ENCODE measurements around the gene ANK3. TPM values are rescaled to one million over a fixed set of nuclear protein-coding genes. Genes with fewer than 3 reads are reported as not detected.

The ANK3 gene
- polyA plus RNA-seq, 1 donor (not counting 4 experiments of a cell fraction or from before 2014, with no cell fraction given), result 8.3 TPM

DNA sequence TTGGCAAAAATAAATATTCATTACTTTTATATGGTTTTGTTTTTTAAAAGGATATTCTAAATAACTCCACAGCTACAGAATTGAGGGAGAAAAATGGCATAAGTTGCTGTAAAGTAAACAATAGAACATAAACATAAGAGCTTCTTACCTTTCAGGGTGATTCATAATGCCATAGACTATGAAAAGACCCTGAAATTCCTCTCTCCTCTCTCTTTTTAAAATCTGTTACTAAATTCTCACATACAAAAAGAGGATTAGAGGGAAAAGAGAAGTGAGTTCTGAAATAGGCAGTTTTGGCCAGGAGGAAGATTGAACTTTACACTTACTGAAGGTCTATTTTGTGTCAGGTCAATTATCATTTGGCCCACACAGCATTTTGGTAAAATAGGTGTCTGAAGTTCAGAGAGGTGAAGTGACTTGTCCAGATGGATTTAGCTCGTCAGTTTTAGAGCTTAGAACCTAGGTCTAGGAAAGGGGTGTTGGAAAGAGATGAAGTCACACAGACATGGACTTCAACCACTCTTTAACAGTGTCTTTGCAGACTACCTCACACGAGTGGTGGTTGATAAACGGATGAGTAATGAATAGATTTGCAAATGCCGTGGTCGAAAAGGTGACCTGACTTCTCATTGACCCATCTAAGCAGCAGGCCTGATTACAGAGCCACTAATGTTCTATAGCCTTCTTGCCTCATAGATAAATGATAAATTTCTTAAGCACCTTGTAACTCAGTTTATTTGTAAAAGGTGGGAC is 292.7 kb downstream of the ANK3 start:
- Histone ChIP-seq H3K4me2 (ENCODE audit: control insufficient read depth, extremely low read depth, insufficient read depth, low read depth, low read length) (no peak overlapping the region), H3K9me1 (ENCODE audit: control insufficient read depth, extremely low read depth, insufficient read depth, low read length) (no peaks in the 10 kb centered on the region), H3K4me1 (ENCODE audit: control insufficient read depth, extremely low read depth, insufficient read depth, low read length) (no peaks in the 10 kb centered on the region), H3K27me3 (ENCODE audit: control insufficient read depth, extremely low read depth, insufficient read depth, low read length) (no peaks in the 10 kb centered on the region), H3K9me3 (ENCODE audit: control insufficient read depth, low read depth, low read length) (no peaks in the 10 kb centered on the region), H3K9ac (ENCODE audit: control insufficient read depth, extremely low read depth, insufficient read depth, low read length) (no peak overlapping the region), H3K27ac (ENCODE audit: control insufficient read depth, insufficient read depth, low read length) (no peak overlapping the region), H4K20me1 (ENCODE audit: control insufficient read depth, extremely low read depth, insufficient read depth, low read length) (no peaks in the 10 kb centered on the region), H3K36me3 (ENCODE audit: control insufficient read depth in 2 of 2, extremely low read depth in 1 of 2, insufficient read depth in 2 of 2, low read length in 2 of 2) (no peaks in the 10 kb centered on the region), H2AFZ (ENCODE audit: control insufficient read depth, low read length) (no peak overlapping the region), H3K79me2 (ENCODE audit: control insufficient read depth, insufficient read depth, low read length) (no peaks in the 10 kb centered on the region), H3K4me3 (ENCODE audit: control insufficient read depth in 2 of 3, extremely low read depth in 1 of 3, insufficient read depth in 2 of 3, low read depth in 1 of 3, low read length in 3 of 3) (no peak overlapping the region)
- DNase-seq (ENCODE audit: low read depth, low spot score) (no peak), FAIRE-seq (no peak)
- no peak for TF ChIP-seq EZH2 (IDR thresholded peaks at IDR 0.05; ENCODE audit: low read length)
- TF ChIP-seq, protein P1, sequence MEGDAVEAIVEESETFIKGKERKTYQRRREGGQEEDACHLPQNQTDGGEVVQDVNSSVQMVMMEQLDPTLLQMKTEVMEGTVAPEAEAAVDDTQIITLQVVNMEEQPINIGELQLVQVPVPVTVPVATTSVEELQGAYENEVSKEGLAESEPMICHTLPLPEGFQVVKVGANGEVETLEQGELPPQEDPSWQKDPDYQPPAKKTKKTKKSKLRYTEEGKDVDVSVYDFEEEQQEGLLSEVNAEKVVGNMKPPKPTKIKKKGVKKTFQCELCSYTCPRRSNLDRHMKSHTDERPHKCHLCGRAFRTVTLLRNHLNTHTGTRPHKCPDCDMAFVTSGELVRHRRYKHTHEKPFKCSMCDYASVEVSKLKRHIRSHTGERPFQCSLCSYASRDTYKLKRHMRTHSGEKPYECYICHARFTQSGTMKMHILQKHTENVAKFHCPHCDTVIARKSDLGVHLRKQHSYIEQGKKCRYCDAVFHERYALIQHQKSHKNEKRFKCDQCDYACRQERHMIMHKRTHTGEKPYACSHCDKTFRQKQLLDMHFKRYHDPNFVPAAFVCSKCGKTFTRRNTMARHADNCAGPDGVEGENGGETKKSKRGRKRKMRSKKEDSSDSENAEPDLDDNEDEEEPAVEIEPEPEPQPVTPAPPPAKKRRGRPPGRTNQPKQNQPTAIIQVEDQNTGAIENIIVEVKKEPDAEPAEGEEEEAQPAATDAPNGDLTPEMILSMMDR (optimal IDR thresholded peaks at IDR 0.05 in 1 of 3, IDR thresholded peaks at IDR 0.05 in 1 of 3, conservative IDR thresholded peaks at IDR 0.05 in 1 of 3; ENCODE audit: extremely low read depth in 1 of 3, insufficient read depth in 2 of 3, low read length in 3 of 3), result no peak
- dilution Hi-C loops (cut with MboI; ENCODE audit: extremely low pct_ligation_motif_present, low sequenced_read_pairs), result no loop called here

- FAIRE-seq, result no peak
- Histone ChIP-seq H3K4me3 (ENCODE audit: control insufficient read depth in 2 of 3, extremely low read depth in 1 of 3, insufficient read depth in 2 of 3, low read depth in 1 of 3, low read length in 3 of 3) (no peak overlapping the region), H3K4me1 (ENCODE audit: control insufficient read depth, extremely low read depth, insufficient read depth, low read length) (no peaks in the 10 kb centered on the region), H3K4me2 (ENCODE audit: control insufficient read depth, extremely low read depth, insufficient read depth, low read depth, low read length) (no peak overlapping the region), H3K9me1 (ENCODE audit: control insufficient read depth, extremely low read depth, insufficient read depth, low read length) (no peaks in the 10 kb centered on the region), H3K27ac (ENCODE audit: control insufficient read depth, insufficient read depth, low read length) (no peak overlapping the region), H3K9me3 (ENCODE audit: control insufficient read depth, low read depth, low read length) (no peaks in the 10 kb centered on the region), H3K36me3 (ENCODE audit: control insufficient read depth in 2 of 2, extremely low read depth in 1 of 2, insufficient read depth in 2 of 2, low read length in 2 of 2) (no peaks in the 10 kb centered on the region), H3K9ac (ENCODE audit: control insufficient read depth, extremely low read depth, insufficient read depth, low read length) (no peak overlapping the region), H4K20me1 (ENCODE audit: control insufficient read depth, extremely low read depth, insufficient read depth, low read length) (no peaks in the 10 kb centered on the region), H3K79me2 (ENCODE audit: control insufficient read depth, insufficient read depth, low read length) (no peaks in the 10 kb centered on the region), H2AFZ (ENCODE audit: control insufficient read depth, low read length) (no peak overlapping the region), H3K27me3 (ENCODE audit: control insufficient read depth, extremely low read depth, insufficient read depth, low read length) (no peaks in the 10 kb centered on the region)
- dilution Hi-C loops (cut with MboI; ENCODE audit: extremely low pct_ligation_motif_present, low sequenced_read_pairs), result no loop called here
- TF ChIP-seq, protein P1 (optimal IDR thresholded peaks at IDR 0.05 in 1 of 3, IDR thresholded peaks at IDR 0.05 in 1 of 3, conservative IDR thresholded peaks at IDR 0.05 in 1 of 3; ENCODE audit: extremely low read depth in 1 of 3, insufficient read depth in 2 of 3, low read length in 3 of 3), result no peak
- TF ChIP-seq EZH2 (IDR thresholded peaks at IDR 0.05; ENCODE audit: low read length), result no peak
- DNase-seq (ENCODE audit: low read depth, low spot score), result no peak
Measured at GRCh38 chr10:60093317-60093716, 296.4 kb downstream of the ANK3 start.

All from keratinocyte (primary cell).